HepG2 (cell line): ENCODE results near the gene GNG2. TPM values are rescaled to one million over a fixed set of nuclear protein-coding genes. Genes with fewer than 3 reads are reported as not detected.

Experiments
- ATAC-seq: fragments of 200-7000 bp; cut with Tn5 transposase; 3 replicates; pipeline ENCODE4 v1.9.1; 2020; ENCODE audit warnings: mild to moderate bottlenecking, moderate library complexity
- BruUV-seq: library from RNA; stranded (reverse); fragments of 400-500 nt; replicated peaks from 2 replicates; lab custom pipeline; 2021; lab: Mats Ljungman, UMichigan
- CTCF ChIA-PET: fragments of 300-600 bp; formaldehyde crosslinking; extraction: SDS; loops from one replicate; lab custom pipeline; 2021; ENCODE audit warnings: low total read pairs, inconsistent platforms, low intra/inter-chr PET ratio; lab: Yijun Ruan, JAX
- POLR2A ChIA-PET: fragments of 350-600 bp; sonication (Branson Sonifier 250); formaldehyde crosslinking; loops from one replicate; lab custom pipeline; 2020; ENCODE audit warnings: antibody characterized with exemption, inconsistent platforms; lab: Yijun Ruan, JAX
- DNase-seq: peaks from one replicate; pipeline ENCODE4 v3.0.0-alpha.2; 2015; ENCODE audit warnings: low spot score
- FAIRE-seq: peaks from 3 replicates; lab custom pipeline; 2011; peaks lifted over from hg19 to GRCh38; lab: Jason Lieb, UNC
- H2AFZ ChIP-seq: one replicate; pipeline ENCODE4 v1.6.1; 2011; ENCODE audit warnings: low read length, inconsistent platforms
- H3K27ac ChIP-seq: fragments of 300-600 bp; 3 replicates; pipeline ENCODE4 v1.8.0; 2011; ENCODE audit warnings: mixed run types, mild to moderate bottlenecking, mixed read lengths, low read length, inconsistent platforms; ENCODE audit not compliant: insufficient read depth; ENCODE audit errors: extremely low read length
- H3K27me3 ChIP-seq, 2 experiments: fragments of 200-600 bp in 1 of 2; 2 replicates in 1 of 2; 3 replicates in 1 of 2; pipeline versions ENCODE4 v1.6.0 to v1.8.0; 2011; ENCODE audit warnings: low read length in 2 of 2, mild to moderate bottlenecking in 2 of 2, moderate library complexity in 2 of 2, inconsistent platforms in 1 of 2; ENCODE audit not compliant: insufficient read depth in 2 of 2, control insufficient read depth in 1 of 2
- H3K36me3 ChIP-seq, 2 experiments: fragments of 200-600 bp in 1 of 2; replicated peaks in 1 of 2; 2 replicates in 1 of 2; 3 replicates in 1 of 2; pipeline versions ENCODE4 v1.5.1 to v1.8.0; 2011; ENCODE audit warnings: low read length in 2 of 2, inconsistent platforms in 1 of 2; ENCODE audit not compliant: insufficient read depth in 2 of 2, control insufficient read depth in 1 of 2
- H3K4me1 ChIP-seq: 2 replicates; pipeline ENCODE4 v1.5.1; 2012; ENCODE audit warnings: low read length, inconsistent platforms; ENCODE audit not compliant: insufficient read depth
- H3K4me2 ChIP-seq: 2 replicates; pipeline ENCODE4 v1.6.0; 2011; ENCODE audit warnings: low read depth, low read length, inconsistent platforms
- H3K4me3 ChIP-seq, 3 experiments: fragments of 200-600 bp in 1 of 3; sonication (generic), shearing (Covaris generic) in 1 of 3; replicated peaks in 1 of 3; 2 replicates each; pipeline ENCODE4 v1.5.1; 2011 to 2016; ENCODE audit warnings: low read length in 3 of 3, inconsistent platforms in 2 of 3, low read depth in 2 of 3, mild to moderate bottlenecking in 2 of 3, control low read depth in 1 of 3, mixed read lengths in 1 of 3; ENCODE audit not compliant: insufficient read depth in 1 of 3
- H3K79me2 ChIP-seq: one replicate; pipeline ENCODE4 v1.6.1; 2011; ENCODE audit warnings: low read length, inconsistent platforms; ENCODE audit not compliant: insufficient read depth
- H3K9ac ChIP-seq: 2 replicates; pipeline ENCODE4 v1.6.0; 2011; ENCODE audit warnings: mild to moderate bottlenecking, low read depth, low read length, inconsistent platforms; ENCODE audit not compliant: insufficient read depth
- H3K9me3 ChIP-seq: 2 replicates; pipeline ENCODE4 v1.5.1; 2012; ENCODE audit warnings: mild to moderate bottlenecking, low read length
- H4K20me1 ChIP-seq: 2 replicates; pipeline ENCODE4 v1.6.0; 2011; ENCODE audit warnings: inconsistent platforms, mild to moderate bottlenecking, low read length, moderate library complexity; ENCODE audit not compliant: insufficient read depth
- EED ChIP-seq: sonication (generic); formaldehyde crosslinking; IDR thresholded peaks from 2 replicates; pipeline ENCODE4 v1.5.0; 2020; ENCODE audit warnings: mild to moderate bottlenecking, missing genetic modification reagents
- ELF1 ChIP-seq: sonication (generic); formaldehyde crosslinking; IDR thresholded peaks from 2 replicates; pipeline ENCODE4 v1.4.0; 2020; ENCODE audit warnings: missing genetic modification reagents
- GTF3A ChIP-seq: sonication (generic); formaldehyde crosslinking; conservative IDR thresholded peaks from 2 replicates; pipeline ENCODE4 v1.4.0; 2020; ENCODE audit warnings: mild to moderate bottlenecking, missing genetic modification reagents
- HDAC2 ChIP-seq: sonication (generic); formaldehyde crosslinking; IDR thresholded peaks from 2 replicates; pipeline ENCODE4 v1.4.0; 2020; ENCODE audit warnings: missing genetic modification reagents
- HHEX ChIP-seq: IDR thresholded peaks from 2 replicates; pipeline ENCODE4 v1.6.1; 2016; ENCODE audit warnings: control low read depth
- MAFF ChIP-seq: IDR thresholded peaks from 2 replicates; pipeline ENCODE4 v1.6.1; 2011; ENCODE audit warnings: low read depth, low read length, improper control_type of control experiment
- MXD3 ChIP-seq: IDR thresholded peaks from 2 replicates; pipeline ENCODE4 v1.6.1; 2016; ENCODE audit warnings: mild to moderate bottlenecking, missing biosample characterization, missing genetic modification reagents
- NFIC ChIP-seq: IDR thresholded peaks from 2 replicates; pipeline ENCODE4 v1.6.1; 2012; ENCODE audit warnings: mild to moderate bottlenecking, low read length, inconsistent platforms
- RBM22 ChIP-seq: fragments of 200-400 bp; formaldehyde crosslinking; optimal IDR thresholded peaks from 2 replicates; pipeline ENCODE3; 2017; ENCODE audit warnings: mild to moderate bottlenecking, low read length, moderate library complexity
- TMF1 ChIP-seq: sonication (generic); formaldehyde crosslinking; IDR thresholded peaks from 2 replicates; pipeline ENCODE4 v1.8.1; 2022; ENCODE audit warnings: low read depth, missing genetic modification reagents
- ZBTB37 ChIP-seq: sonication (generic); formaldehyde crosslinking; IDR thresholded peaks from 2 replicates; pipeline ENCODE4 v1.4.0; 2020; ENCODE audit warnings: mild to moderate bottlenecking, missing genetic modification reagents
- ZMAT3 ChIP-seq: sonication (generic); formaldehyde crosslinking; conservative IDR thresholded peaks from 2 replicates; pipeline ENCODE4 v1.7.0; 2021; ENCODE audit warnings: missing genetic modification reagents
- ZNF564 ChIP-seq: sonication (generic); formaldehyde crosslinking; IDR thresholded peaks from 2 replicates; pipeline ENCODE4 v1.8.1; 2023; ENCODE audit warnings: mild to moderate bottlenecking, missing genetic modification reagents
- WGBS: methylation state at CpG from one replicate; pipeline ENCODE4 v1.1.6; 2017; ENCODE audit warnings: low lambda C conversion rate; 5-methylcytosine and 5-hydroxymethylcytosine counted together
- in situ Hi-C: cut with HindIII; loops from 2 replicates; pipeline ENCODE4 v1.10.0; 2017; ENCODE audit warnings: low pct_unique_long_range_greater_than_20kb; ENCODE audit not compliant: extremely low pct_ligation_motif_present
- intact Hi-C: fragments of 100-400 bp; cut with micrococcal nuclease; formaldehyde crosslinking; loops from one replicate; pipeline ENCODE4 v1.10.0; 2022; ENCODE audit not compliant: unreplicated experiment
- polyA plus RNA-seq, 8 experiments: library from polyadenylated mRNA; depleted of rRNA in 3 of 8; stranded (reverse) in 7 of 8; unstranded in 1 of 8; fragments of >200 nt; fragmentation: Illumina TruSeq in 4 of 8; extraction: Trizol in 4 of 8; gene quantifications; 2 replicates each; pipeline versions ENCODE4 v1.2.1 to v1.2.3, GENCODE V29; 2011 to 2016; ENCODE audit warnings: low read depth in 4 of 8, missing spikeins in 1 of 8, mixed read lengths in 1 of 8; ENCODE audit not compliant: insufficient read depth in 1 of 8
- total RNA-seq, 5 experiments: library from RNA; depleted of rRNA; stranded (reverse); fragments of >200 nt; fragmentation: Illumina TruSeq; extraction: Trizol; gene quantifications; 2 replicates each; pipeline ENCODE4 v1.2.3, GENCODE V29; 2016; ENCODE audit warnings: low read depth in 1 of 5

The GNG2 gene
- total and polyA plus RNA-seq, 2 of the 13 experiments (the other 11 are each of a cell fraction or from before 2014, with no cell fraction given) = not detected

- Histone ChIP-seq H2AFZ (no peak overlapping the region), H4K20me1 (no peaks in the 10 kb centered on the region), H3K4me3 (no peak overlapping the region), H3K79me2 (no peaks in the 10 kb centered on the region), H3K27me3 (peaks cover 0 to 4% of the 10 kb centered on the region in 2 experiments; a peak in 1 of 5 replicates), H3K4me2 (no peak overlapping the region), H3K9me3 (no peaks in the 10 kb centered on the region), H3K27ac (no peak overlapping the region), H3K36me3 (no peaks in the 10 kb centered on the region), H3K4me1 (no peaks in the 10 kb centered on the region), H3K9ac (no peak overlapping the region)
- FAIRE-seq = no peak
- ChIA-PET CTCF (no interaction called here), POLR2A (no interaction called here)
- TF ChIP-seq NFIC (no peak), TMF1 (CRISPR knock-in tag) (no peak), GTF3A (CRISPR knock-in tag) (no peak), EED (no peak), HDAC2 (CRISPR knock-in tag) (no peak), HHEX (CRISPR knock-in tag) (no peak), ZNF564 (CRISPR knock-in tag) (no peak), ZMAT3 (no peak)
- no TSS peak for BruUV-seq
- in situ Hi-C loops (no loop called here), intact Hi-C loops (no loop called here)
- ATAC-seq = no peak
- DNase-seq = no peak
- WGBS = 31% methylated on average over 6 of the region's 6 CpGs
Observed at GRCh38 chr14:51922624-51923023, 62.2 kb downstream of the GNG2 start.

GRCh38 chr14:51924600-51924999 is 64.2 kb downstream of the GNG2 start:
- Histone ChIP-seq H3K4me3 (no peak overlapping the region), H2AFZ (no peak overlapping the region), H3K4me1 (no peaks in the 10 kb centered on the region)
- DNase-seq = no peak
- TF ChIP-seq MXD3 (CRISPR knock-in tag) = no peak
- TF ChIP-seq RBM22 = no peak
- TF ChIP-seq ZBTB37 (CRISPR knock-in tag) = no peak
- TF ChIP-seq MAFF = no peak
- TF ChIP-seq ELF1 (CRISPR knock-in tag) = no peak
- TF ChIP-seq, all 625 proteins: peak for 0
- Histone ChIP-seq H3K9ac (no peak overlapping the region), H3K36me3 (no peaks in the 10 kb centered on the region), H3K79me2 (no peaks in the 10 kb centered on the region), H4K20me1 (no peaks in the 10 kb centered on the region), H3K27ac (no peak overlapping the region), H3K27me3 (peaks cover 2 to 11% of the 10 kb centered on the region in 2 experiments; a peak in 1 of 5 replicates), H3K4me2 (no peak overlapping the region), H3K9me3 (no peaks in the 10 kb centered on the region)
- ATAC-seq (no peak), FAIRE-seq (no peak)
- BruUV-seq = no TSS peak
- ChIA-PET POLR2A (no interaction called here), CTCF (no interaction called here)
- intact Hi-C loops = no loop called here
- in situ Hi-C loops = no loop called here
- WGBS = 48% methylated on average over 4 of the region's 4 CpGs
